Fibroblast of the aortic adventitia (primary cell): Measurements from ENCODE around the gene AHCYL1. TPM values are rescaled to one million over a fixed set of nuclear protein-coding genes. Genes with fewer than 3 reads are reported as not detected.

ENCODE experiments used
- DNase-seq: peaks from one replicate; pipeline ENCODE4 v3.0.0-alpha.2; 2010; ENCODE audit warnings: low read depth
- H3K4me3 ChIP-seq: 2 replicates; pipeline ENCODE4 v1.5.1; 2011; ENCODE audit warnings: low read depth, mild to moderate bottlenecking, control low read depth, low read length, moderate library complexity
- CTCF ChIP-seq: IDR thresholded peaks from 2 replicates; pipeline ENCODE4 v1.5.1; 2011; ENCODE audit warnings: mild to moderate bottlenecking, low read length, control low read depth, inconsistent platforms; ENCODE audit not compliant: insufficient read depth
- total RNA-seq: library from RNA; depleted of rRNA; stranded (reverse); fragments of >200 nt; gene quantifications from 2 replicates; pipeline ENCODE4 v1.2.3, GENCODE V29; 2012; ENCODE audit warnings: low replicate concordance

Gene AHCYL1
- total RNA-seq, 1 donor = 48.5 TPM

GRCh38 chr1:110061341-110061740 lies 76.8 kb downstream of the AHCYL1 start:
- no peak for TF ChIP-seq CTCF
- no peak for DNase-seq
- H3K4me3 ChIP-seq = no peak overlapping the region

- TF ChIP-seq CTCF = no peak
- no peak overlapping the region for H3K4me3 ChIP-seq
- DNase-seq = no peak
Observed at GRCh38 chr1:110062612-110063011, 78.0 kb downstream of the AHCYL1 start.

DNA sequence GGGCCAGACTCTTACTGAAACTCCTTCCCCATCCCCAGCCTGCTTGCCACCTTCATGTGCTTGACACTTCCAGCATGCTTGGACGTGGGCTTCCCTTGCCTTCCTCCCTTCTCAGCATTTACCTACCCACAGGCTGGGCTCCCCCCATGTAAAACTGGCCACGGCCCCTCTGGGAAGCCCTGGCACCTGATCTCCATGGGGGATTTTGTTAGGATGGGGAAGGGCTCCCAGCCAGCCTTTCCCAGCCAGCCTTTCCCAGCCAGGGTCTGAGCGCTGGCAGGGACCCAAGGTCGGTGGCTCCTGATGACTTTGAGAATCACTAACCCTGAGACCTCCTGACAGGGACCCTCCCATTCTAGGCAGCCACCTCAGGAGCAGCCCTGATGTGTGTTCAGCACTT lies 79.2 kb downstream of the AHCYL1 start:
- TF ChIP-seq CTCF = no peak

GRCh38 chr1:110064576-110065337 lies 80.2 kb downstream of the AHCYL1 start:
- DNase-seq = no peak
- TF ChIP-seq CTCF = no peak
- H3K4me3 ChIP-seq = no peak overlapping the region

More for the DNA sequence above, 79.2 kb downstream of the AHCYL1 start:
- H3K4me3 ChIP-seq = no peak overlapping the region
- DNase-seq = no peak

GRCh38 chr1:110065841-110066240 lies 81.3 kb downstream of the AHCYL1 start:
- no peak for TF ChIP-seq CTCF
- no peak for DNase-seq
- H3K4me3 ChIP-seq = no peak overlapping the region

- TF ChIP-seq CTCF = no peak
- H3K4me3 ChIP-seq = no peak overlapping the region
- no peak for DNase-seq
Observed at GRCh38 chr1:110067479-110067892, 82.9 kb downstream of the AHCYL1 start.
